GM21381 (cell line): ENCODE measurements around the gene COLEC11.
"Not testable (repeated sequence)": the region's sequence is repeated elsewhere in the genome, so short reads cannot be mapped to it uniquely, and the experiment has no call there.

ENCODE experiments used
- ATAC-seq: cut with Tn5 transposase; IDR thresholded peaks from one replicate; pipeline ENCODE4 v1.9.1; 2021; ENCODE audit warnings: mild to moderate bottlenecking, moderate library complexity; ENCODE audit not compliant: unreplicated experiment

Gene COLEC11

GRCh38 chr2:3604991-3605961 is 10.4 kb downstream of the COLEC11 start:
- ATAC-seq: no peak

- no peak for ATAC-seq
These were observed 11.1 kb downstream of the COLEC11 start for GRCh38 chr2:3606028-3606369.

GRCh38 chr2:3606370-3607201 is 11.7 kb downstream of the COLEC11 start:
- ATAC-seq: no peak

GRCh38 chr2:3608373-3609278 is 13.7 kb downstream of the COLEC11 start:
- no peak for ATAC-seq

- not testable (repeated sequence) for ATAC-seq
These were observed 14.4 kb downstream of the COLEC11 start for GRCh38 chr2:3609279-3609673.

- ATAC-seq: no peak
These were observed 15.5 kb downstream of the COLEC11 start for GRCh38 chr2:3610415-3610814.

- ATAC-seq: no peak
These were observed 16.1 kb downstream of the COLEC11 start for GRCh38 chr2:3610881-3611505.

GRCh38 chr2:3611589-3611988 is 16.7 kb downstream of the COLEC11 start:
- ATAC-seq: no peak

GRCh38 chr2:3612639-3613523 is 18.0 kb downstream of the COLEC11 start:
- ATAC-seq: no peak

- no peak for ATAC-seq
These were observed 18.6 kb downstream of the COLEC11 start for GRCh38 chr2:3613524-3613905.

GRCh38 chr2:3614743-3615142 is 19.8 kb downstream of the COLEC11 start:
- ATAC-seq: not testable (repeated sequence)

GRCh38 chr2:3615541-3616200 is 20.8 kb downstream of the COLEC11 start:
- not testable (repeated sequence) for ATAC-seq

GRCh38 chr2:3616435-3617197 is 21.7 kb downstream of the COLEC11 start:
- ATAC-seq: not testable (repeated sequence)

GRCh38 chr2:3617198-3617890 is 22.4 kb downstream of the COLEC11 start:
- no peak for ATAC-seq

- ATAC-seq: no peak
These were observed 23.5 kb downstream of the COLEC11 start for GRCh38 chr2:3618367-3618766.

- no peak for ATAC-seq
These were observed 24.1 kb downstream of the COLEC11 start for GRCh38 chr2:3619033-3619432.

GRCh38 chr2:3619661-3620060 is 24.7 kb downstream of the COLEC11 start:
- ATAC-seq: not testable (repeated sequence)
